Stomach (tissue), 9 donors: ENCODE results near the gene TBCD. TPM values are rescaled to one million over a fixed set of nuclear protein-coding genes. Genes with fewer than 3 reads are reported as not detected.

ENCODE experiments used
- DNase-seq, 2 donors: peaks; one replicate each; pipeline versions ENCODE4 v3.0.0 to v3.0.0-alpha.2; 2013 to 2019
- H3K27ac ChIP-seq, 5 donors: fragments of 200-600 bp in 4 of 5; sonication (generic) in 4 of 5; one replicate each; pipeline ENCODE4 v1.5.1; 2013 to 2019; ENCODE audit warnings: mild to moderate bottlenecking in 1 of 5, moderate library complexity in 1 of 5
- H3K27me3 ChIP-seq, 3 donors: fragments of 200-600 bp; sonication (generic); one replicate each; pipeline ENCODE4 v1.5.1; 2017 to 2019; ENCODE audit warnings: mixed run types in 1 of 3
- H3K36me3 ChIP-seq, 4 donors: fragments of 200-600 bp; sonication (generic); 1 replicate in 3 of 4; 2 replicates in 1 of 4; pipeline ENCODE4 v1.5.1; 2016 to 2019
- H3K4me1 ChIP-seq, 4 donors: fragments of 200-600 bp; sonication (generic); one replicate each; pipeline ENCODE4 v1.5.1; 2016 to 2019
- H3K4me3 ChIP-seq, 4 donors: fragments of 200-600 bp; sonication (generic) in 3 of 4; one replicate each; pipeline ENCODE4 v1.5.1; 2016 to 2019; ENCODE audit warnings: mild to moderate bottlenecking in 1 of 4
- H3K9me3 ChIP-seq, 4 donors: fragments of 200-600 bp; sonication (generic); one replicate each; pipeline ENCODE4 v1.5.1; 2016 to 2019
- EP300 ChIP-seq: sonication (generic); formaldehyde crosslinking; IDR thresholded peaks from one replicate; pipeline ENCODE4 v1.6.1; 2017; ENCODE audit warnings: antibody characterized with exemption
- POLR2A ChIP-seq, 4 donors: fragments of 450-650 bp; IDR thresholded peaks; one replicate each; pipeline ENCODE4 v1.6.1; 2016; ENCODE audit warnings: antibody characterized with exemption in 4 of 4, control low read depth in 2 of 4, mild to moderate bottlenecking in 1 of 4, moderate library complexity in 1 of 4
- POLR2AphosphoS5 ChIP-seq, 3 donors: sonication (generic); formaldehyde crosslinking; IDR thresholded peaks; one replicate each; pipeline ENCODE4 v1.6.1; 2016; ENCODE audit warnings: antibody characterized with exemption in 3 of 3
- WGBS, 5 donors: extraction: QIAGEN DNeasy Blood & Tissue Kit in 3 of 5; methylation state at CpG; one replicate each; pipeline versions ENCODE4 v1.1.5 to v1.1.7; 2013 to 2018; 5-methylcytosine and 5-hydroxymethylcytosine counted together
- intact Hi-C: fragments of 100-400 bp; cut with DNase I; formaldehyde crosslinking; loops from one replicate; pipeline ENCODE4 v1.15.1; 2023; ENCODE audit warnings: low total_unique reads
- polyA plus RNA-seq, 3 donors: library from polyadenylated mRNA; stranded (reverse); fragments of 200-250 nt; gene quantifications; one replicate each; pipeline ENCODE4 v1.2.3, GENCODE V29; 2013
- total RNA-seq, 5 donors: library from RNA; depleted of rRNA; stranded (reverse); fragments of >200 nt; gene quantifications; one replicate each; pipeline versions ENCODE4 v1.1.0 to v1.2.3, GENCODE V29; 2014 to 2016
- TF ChIP-seq, protein P1 (sequence below), 7 experiments: fragments of 450-650 bp in 4 of 7; fragments of 200-600 bp in 3 of 7; sonication (generic) in 3 of 7; IDR thresholded peaks; one replicate each; pipeline ENCODE4 v1.5.1; 2016 to 2019; ENCODE audit warnings: antibody characterized with exemption in 7 of 7, control low read depth in 2 of 7, mild to moderate bottlenecking in 1 of 7
- donor health status: healthy with polysubstance abuse.
- donor health status: Bipolar disorder and iron deficiency.
- donor health status: healthy.

Gene TBCD
- total and polyA plus RNA-seq, 8 donors = 51.2 to 155 (median 101) TPM

DNA sequence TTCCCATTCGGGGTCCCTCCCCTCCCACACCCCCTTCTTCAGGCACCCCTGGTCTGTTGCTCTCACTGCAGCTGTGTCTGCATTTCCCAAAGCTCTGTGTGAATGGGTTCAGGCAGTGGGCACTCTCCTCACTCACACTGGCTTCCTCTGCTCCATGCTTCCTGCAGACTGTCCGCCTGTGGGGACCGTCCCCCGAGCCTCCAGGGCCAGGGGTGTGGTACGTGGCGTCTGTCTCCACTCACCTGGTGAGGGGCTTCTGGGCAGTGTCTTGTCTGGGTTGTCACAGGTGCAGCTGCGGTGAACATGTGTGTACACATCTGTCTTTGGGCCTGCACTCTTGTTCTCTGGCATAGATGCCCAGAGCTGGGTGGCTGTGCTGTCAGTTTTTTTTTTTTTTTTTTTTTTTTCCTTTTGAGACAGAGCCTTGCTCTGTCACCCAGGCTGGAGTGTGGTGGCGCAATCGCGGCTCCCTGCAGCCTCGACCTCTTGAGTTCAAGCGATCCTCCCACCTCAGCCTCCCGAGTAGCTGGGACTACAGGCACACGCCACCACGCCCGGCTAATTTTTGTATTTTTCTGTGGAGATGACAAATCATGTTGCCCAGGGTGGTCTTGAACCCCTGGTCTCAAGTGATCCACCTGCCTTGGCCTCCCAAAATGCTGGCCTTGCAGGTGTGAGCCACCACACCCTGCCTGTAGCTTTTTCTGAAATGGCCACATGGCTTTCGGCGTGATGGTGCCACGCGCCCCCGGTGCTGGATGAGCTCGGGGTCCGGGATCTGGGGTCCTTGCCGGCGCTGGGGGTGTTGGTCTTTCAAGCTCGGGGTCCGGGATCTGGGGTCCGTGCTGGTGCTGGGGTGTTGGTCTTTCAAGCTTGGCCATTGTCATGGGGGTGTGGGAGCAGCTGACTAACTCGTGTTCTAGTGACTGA lies 144.5 kb downstream of the TBCD start:
- no peak for DNase-seq
- no peak overlapping the region for H3K27ac ChIP-seq
- no peak overlapping the region for H3K4me3 ChIP-seq
- peaks cover 32 to 42% (median 37%) of the 10 kb centered on the region in 4 donors for H3K4me1 ChIP-seq
- H3K27me3 ChIP-seq = no peaks in the 10 kb centered on the region
- TF ChIP-seq EP300 = no peak
- TF ChIP-seq POLR2A (IDR thresholded peaks at IDR 0.05) = no peak
- no peak for TF ChIP-seq POLR2AphosphoS5 (IDR thresholded peaks at IDR 0.05)
- TF ChIP-seq, protein P1, sequence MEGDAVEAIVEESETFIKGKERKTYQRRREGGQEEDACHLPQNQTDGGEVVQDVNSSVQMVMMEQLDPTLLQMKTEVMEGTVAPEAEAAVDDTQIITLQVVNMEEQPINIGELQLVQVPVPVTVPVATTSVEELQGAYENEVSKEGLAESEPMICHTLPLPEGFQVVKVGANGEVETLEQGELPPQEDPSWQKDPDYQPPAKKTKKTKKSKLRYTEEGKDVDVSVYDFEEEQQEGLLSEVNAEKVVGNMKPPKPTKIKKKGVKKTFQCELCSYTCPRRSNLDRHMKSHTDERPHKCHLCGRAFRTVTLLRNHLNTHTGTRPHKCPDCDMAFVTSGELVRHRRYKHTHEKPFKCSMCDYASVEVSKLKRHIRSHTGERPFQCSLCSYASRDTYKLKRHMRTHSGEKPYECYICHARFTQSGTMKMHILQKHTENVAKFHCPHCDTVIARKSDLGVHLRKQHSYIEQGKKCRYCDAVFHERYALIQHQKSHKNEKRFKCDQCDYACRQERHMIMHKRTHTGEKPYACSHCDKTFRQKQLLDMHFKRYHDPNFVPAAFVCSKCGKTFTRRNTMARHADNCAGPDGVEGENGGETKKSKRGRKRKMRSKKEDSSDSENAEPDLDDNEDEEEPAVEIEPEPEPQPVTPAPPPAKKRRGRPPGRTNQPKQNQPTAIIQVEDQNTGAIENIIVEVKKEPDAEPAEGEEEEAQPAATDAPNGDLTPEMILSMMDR (IDR thresholded peaks at IDR 0.05) = no peak
- intact Hi-C loops = no loop called here
- H3K9me3 ChIP-seq = no peaks in the 10 kb centered on the region
- 88 to 96% (median 94%) methylated on average over 19 to 29 of the region's 29 CpGs for WGBS, 5 donors
- peaks cover 11 to 44% (median 32%) of the 10 kb centered on the region in 4 donors for H3K36me3 ChIP-seq

DNA sequence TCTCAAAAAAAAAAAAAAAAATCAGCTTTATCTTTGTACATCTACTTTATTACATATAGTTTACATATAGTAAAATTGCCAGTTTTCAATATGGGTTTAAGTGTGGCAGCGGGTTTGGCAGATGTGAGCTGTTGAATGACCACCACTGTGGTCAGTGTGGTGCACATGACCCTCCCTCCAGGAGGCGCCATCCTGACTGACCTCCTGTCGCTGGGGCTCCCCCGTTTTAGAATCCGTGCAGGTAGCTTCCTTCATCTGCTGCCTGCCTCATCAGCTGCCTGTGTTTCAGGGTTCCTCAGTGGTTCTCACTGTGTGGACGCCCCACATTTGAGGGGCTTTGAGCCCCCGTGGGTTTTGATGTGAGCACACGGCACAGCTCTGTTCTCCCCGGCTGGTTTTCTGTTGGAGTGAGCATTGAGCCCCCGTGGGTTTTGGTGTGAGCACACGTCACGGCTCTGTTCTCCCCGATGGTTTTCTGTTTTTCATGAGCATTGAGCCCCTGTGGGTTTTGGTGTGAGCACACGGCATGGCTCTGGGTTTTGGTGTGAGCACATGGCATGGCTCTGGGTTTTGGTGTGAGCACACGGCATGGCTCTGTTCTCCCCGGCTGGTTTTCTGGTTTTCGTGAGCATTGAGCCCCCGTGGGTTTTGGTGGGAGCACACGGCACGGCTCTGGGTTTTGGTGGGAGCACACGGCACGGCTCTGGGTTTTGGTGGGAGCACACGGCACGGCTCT lies 145.8 kb downstream of the TBCD start:
- 90 to 95% (median 93%) methylated on average over 19 to 23 of the region's 24 CpGs for WGBS, 5 donors
- Histone ChIP-seq H3K27me3 (no peaks in the 10 kb centered on the region), H3K4me3 (no peak overlapping the region), H3K27ac (no peak overlapping the region), H3K9me3 (no peaks in the 10 kb centered on the region), H3K36me3 (peaks cover 17 to 50% (median 41%) of the 10 kb centered on the region in 4 donors), H3K4me1 (peaks cover 18 to 33% (median 24%) of the 10 kb centered on the region in 4 donors)
- intact Hi-C loops = no loop called here
- TF ChIP-seq POLR2A (IDR thresholded peaks at IDR 0.05) = no peak
- no peak for DNase-seq

DNA sequence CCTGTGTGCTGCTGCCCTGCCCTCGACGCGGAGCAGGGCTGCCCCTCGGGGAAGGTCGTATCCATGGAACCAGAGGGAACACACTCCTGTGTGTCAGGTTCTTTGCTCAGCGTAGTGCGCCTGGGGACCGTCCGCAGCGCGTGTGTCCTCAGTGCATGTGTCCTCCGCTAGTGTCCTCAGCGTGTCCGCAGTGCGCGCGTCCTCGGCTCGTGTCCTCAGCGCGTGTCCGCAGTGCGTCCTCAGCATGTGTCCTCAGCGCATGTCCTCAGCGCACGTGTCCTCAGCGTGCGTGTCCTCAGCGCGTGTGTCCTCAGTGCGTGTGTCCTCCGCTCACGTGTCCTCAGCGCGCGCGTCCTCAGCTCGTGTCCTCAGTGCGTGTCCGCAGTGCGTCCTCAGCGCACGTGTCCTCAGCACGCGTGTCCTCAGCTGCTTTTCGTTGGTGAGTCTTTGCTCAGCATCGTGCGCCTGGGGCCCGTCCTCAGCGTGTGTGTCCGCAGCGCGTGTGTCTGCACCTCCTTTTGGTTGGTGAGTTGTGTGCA lies 147.2 kb downstream of the TBCD start:
- Histone ChIP-seq H3K9me3 (no peaks in the 10 kb centered on the region), H3K4me3 (no peak overlapping the region), H3K4me1 (peaks cover 5 to 20% (median 10%) of the 10 kb centered on the region in 4 donors), H3K36me3 (peaks cover 20 to 60% (median 51%) of the 10 kb centered on the region in 4 donors), H3K27me3 (no peaks in the 10 kb centered on the region), H3K27ac (no peak overlapping the region)
- WGBS, 5 donors = 91 to 96% (median 95%) methylated on average over 53 of the region's 53 CpGs
- no peak for DNase-seq
- intact Hi-C loops = no loop called here
- TF ChIP-seq, protein P1 (IDR thresholded peaks at IDR 0.05) = no peak
- TF ChIP-seq EP300 (no peak), POLR2A (IDR thresholded peaks at IDR 0.05) (no peak), POLR2AphosphoS5 (IDR thresholded peaks at IDR 0.05) (no peak)

DNA sequence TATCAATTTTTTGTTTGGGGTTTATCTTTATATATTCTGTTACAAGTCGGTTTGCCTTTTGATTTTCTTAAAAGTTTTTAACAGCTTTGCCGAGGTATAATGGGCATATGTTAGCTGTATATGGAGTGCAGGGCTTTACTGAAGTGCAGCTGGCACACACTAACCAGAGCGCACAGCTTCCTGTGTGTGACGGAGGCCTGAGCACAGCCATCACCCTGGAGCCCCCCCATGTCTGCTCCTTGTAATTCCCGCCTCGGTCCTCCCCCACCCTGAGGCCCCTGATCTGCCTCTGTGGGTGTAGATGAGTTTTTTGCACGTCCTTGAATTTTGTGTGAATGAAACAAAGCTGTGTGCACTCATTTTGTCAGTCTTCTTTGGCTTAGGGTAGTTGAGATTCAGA lies 148.1 kb downstream of the TBCD start:
- intact Hi-C loops = no loop called here
- H3K9me3 ChIP-seq = no peaks in the 10 kb centered on the region
- no peak overlapping the region for H3K27ac ChIP-seq
- H3K4me3 ChIP-seq = no peak overlapping the region
- DNase-seq = no peak
- no peaks in the 10 kb centered on the region for H3K27me3 ChIP-seq
- TF ChIP-seq POLR2AphosphoS5 (IDR thresholded peaks at IDR 0.05) (no peak), EP300 (no peak), POLR2A (IDR thresholded peaks at IDR 0.05) (no peak)
- TF ChIP-seq, protein P1 (IDR thresholded peaks at IDR 0.05) = no peak
- H3K36me3 ChIP-seq = peaks cover 26 to 68% (median 60%) of the 10 kb centered on the region in 4 donors
- peaks cover 0 to 11% (median 3%) of the 10 kb centered on the region in 4 donors for H3K4me1 ChIP-seq
- WGBS, 5 donors = 71 to 89% (median 79%) methylated on average over 7 of the region's 7 CpGs
